Uterus (tissue), 4 donors: ENCODE results near the gene EIF1AX. TPM values are rescaled to one million over a fixed set of nuclear protein-coding genes. Genes with fewer than 3 reads are reported as not detected.

Source experiments
- DNase-seq, 2 donors: peaks; one replicate each; pipeline ENCODE4 v3.0.0-alpha.2; 2019 to 2020
- H3K27ac ChIP-seq, 2 donors: fragments of 200-600 bp; sonication (generic); 1 replicate in 1 of 2; 2 replicates in 1 of 2; pipeline ENCODE4 v1.5.1; 2016 to 2018
- H3K27me3 ChIP-seq, 2 donors: fragments of 200-600 bp; sonication (generic); one replicate each; pipeline ENCODE4 v1.5.1; 2018 to 2019; ENCODE audit warnings: control low read depth in 1 of 2
- H3K36me3 ChIP-seq, 2 donors: fragments of 200-600 bp; sonication (generic); one replicate each; pipeline ENCODE4 v1.5.1; 2019; ENCODE audit warnings: control low read depth in 1 of 2
- H3K4me1 ChIP-seq, 2 donors: fragments of 200-600 bp; sonication (generic); one replicate each; pipeline ENCODE4 v1.5.1; 2018 to 2019; ENCODE audit warnings: control low read depth in 1 of 2
- H3K4me3 ChIP-seq, 2 donors: fragments of 200-600 bp; sonication (generic); 1 replicate in 1 of 2; 2 replicates in 1 of 2; pipeline ENCODE4 v1.5.1; 2018 to 2019; ENCODE audit warnings: mild to moderate bottlenecking in 1 of 2
- H3K9me3 ChIP-seq, 2 donors: fragments of 200-600 bp; sonication (generic); one replicate each; pipeline ENCODE4 v1.5.1; 2019; ENCODE audit warnings: control low read depth in 1 of 2
- CTCF ChIP-seq, 4 experiments: fragments of 200-600 bp in 2 of 4; fragments of 450-650 bp in 2 of 4; sonication (generic) in 2 of 4; IDR thresholded peaks; one replicate each; pipeline ENCODE4 v1.5.1; 2016 to 2019; ENCODE audit warnings: antibody characterized with exemption in 4 of 4, mild to moderate bottlenecking in 2 of 4, moderate library complexity in 1 of 4
- POLR2A ChIP-seq, 2 donors: fragments of 450-650 bp; IDR thresholded peaks; one replicate each; pipeline ENCODE4 v1.6.1; 2016; ENCODE audit warnings: antibody characterized with exemption in 2 of 2, mild to moderate bottlenecking in 1 of 2, moderate library complexity in 1 of 2
- intact Hi-C: fragments of 100-400 bp; cut with DNase I; formaldehyde crosslinking; loops from one replicate; pipeline ENCODE4 v1.15.1; 2023; ENCODE audit warnings: low total_unique reads
- total RNA-seq, 4 donors: library from RNA; depleted of rRNA in 3 of 4; stranded (reverse); fragments of >200 nt in 3 of 4; gene quantifications; one replicate each; pipeline versions ENCODE4 v1.1.0 to v1.2.4, GENCODE V29; 2014 to 2023
- donor health status: DM: yes; HTN: yes; CAD: no.

The EIF1AX gene
- total RNA-seq, 4 donors from 2014 or later: 34.1 to 91.7 (median 80.2) TPM

GRCh38 chrX:20116577-20117240 lies 24.9 kb downstream of the EIF1AX start, which contains the start of gene MAP7D2:
TSS of gene MAP7D2 (minus strand) at chrX:20116907. CDS start at chrX:20116879, 28 bp downstream.
- Histone ChIP-seq H3K27ac (no peak within 1 kb of the TSS), H3K36me3 (no peaks in the 10 kb centered on the region), H3K9me3 (no peaks in the 10 kb centered on the region), H3K27me3 (peaks cover 3 to 10% of the 10 kb centered on the region in 2 donors), H3K4me1 (no peaks in the 10 kb centered on the region), H3K4me3 (peak within 1 kb of the TSS; percentile 3 to 29)
- DNase-seq: no peak
- TF ChIP-seq POLR2A (IDR thresholded peaks at IDR 0.05): no peak
- TF ChIP-seq CTCF (IDR thresholded peaks at IDR 0.05): no peak
- intact Hi-C loops: no loop called here

- intact Hi-C loops: no loop called here
- no peak overlapping the region for H3K27ac ChIP-seq
- H3K4me1 ChIP-seq: no peaks in the 10 kb centered on the region
- DNase-seq: no peak
- peaks cover 3 to 10% of the 10 kb centered on the region in 2 donors for H3K27me3 ChIP-seq
- H3K4me3 ChIP-seq: peak overlapping the region; percentile 3 to 29
- H3K36me3 ChIP-seq: no peaks in the 10 kb centered on the region
- no peaks in the 10 kb centered on the region for H3K9me3 ChIP-seq
- TF ChIP-seq CTCF (IDR thresholded peaks at IDR 0.05) (no peak), POLR2A (IDR thresholded peaks at IDR 0.05) (no peak)
Observed at GRCh38 chrX:20116087-20116576, 25.5 kb downstream of the EIF1AX start.

GRCh38 chrX:20112022-20112774 lies 29.4 kb downstream of the EIF1AX start:
- intact Hi-C loops: no loop called here
- H3K4me3 ChIP-seq: no peak overlapping the region
- no peaks in the 10 kb centered on the region for H3K9me3 ChIP-seq
- H3K27me3 ChIP-seq: peaks cover 3 to 10% of the 10 kb centered on the region in 2 donors
- TF ChIP-seq POLR2A (IDR thresholded peaks at IDR 0.05) (no peak), CTCF (IDR thresholded peaks at IDR 0.05) (no peak)
- H3K27ac ChIP-seq: no peak overlapping the region
- no peaks in the 10 kb centered on the region for H3K36me3 ChIP-seq
- H3K4me1 ChIP-seq: no peaks in the 10 kb centered on the region
- DNase-seq: no peak

GRCh38 chrX:20111271-20111670 lies 30.4 kb downstream of the EIF1AX start:
- peaks cover 3 to 10% of the 10 kb centered on the region in 2 donors for H3K27me3 ChIP-seq
- no peaks in the 10 kb centered on the region for H3K4me1 ChIP-seq
- DNase-seq: no peak
- TF ChIP-seq CTCF (IDR thresholded peaks at IDR 0.05) (no peak), POLR2A (IDR thresholded peaks at IDR 0.05) (no peak)
- intact Hi-C loops: no loop called here
- no peaks in the 10 kb centered on the region for H3K9me3 ChIP-seq
- H3K4me3 ChIP-seq: no peak overlapping the region
- H3K36me3 ChIP-seq: no peaks in the 10 kb centered on the region
- H3K27ac ChIP-seq: no peak overlapping the region
